GM21515 (cell line): ENCODE results near the gene IYD.

Experiments used
- ATAC-seq: cut with Tn5 transposase; IDR thresholded peaks from one replicate; pipeline ENCODE4 v1.9.1; 2021; ENCODE audit not compliant: unreplicated experiment

Gene IYD

DNA sequence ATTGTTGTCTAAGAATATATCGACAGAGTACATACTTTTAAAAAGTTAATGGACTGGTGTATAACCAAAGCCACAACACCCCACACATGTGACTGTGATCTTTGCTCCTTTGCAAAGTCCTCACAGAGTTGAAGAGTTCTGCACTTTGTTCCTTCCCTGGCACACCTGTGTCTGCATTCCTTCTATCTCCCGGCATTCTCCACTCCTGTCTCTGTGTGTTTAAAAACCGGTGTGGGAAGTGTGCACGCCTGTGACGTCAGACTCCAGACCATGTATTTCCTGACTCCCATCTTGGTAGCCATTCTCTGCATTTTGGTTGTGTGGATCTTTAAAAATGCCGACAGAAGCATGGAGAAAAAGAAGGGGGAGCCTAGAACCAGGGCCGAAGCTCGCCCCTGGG lies at the start of gene IYD:
TSS of gene IYD (plus strand) at position 251 of the 400 bp plus-strand sequence. CDS start at position 271, 20 bp downstream.
- ATAC-seq = no peak

GRCh38 chr6:150319924-150320323 lies 48.9 kb upstream of the IYD start:
- ATAC-seq = no peak

DNA sequence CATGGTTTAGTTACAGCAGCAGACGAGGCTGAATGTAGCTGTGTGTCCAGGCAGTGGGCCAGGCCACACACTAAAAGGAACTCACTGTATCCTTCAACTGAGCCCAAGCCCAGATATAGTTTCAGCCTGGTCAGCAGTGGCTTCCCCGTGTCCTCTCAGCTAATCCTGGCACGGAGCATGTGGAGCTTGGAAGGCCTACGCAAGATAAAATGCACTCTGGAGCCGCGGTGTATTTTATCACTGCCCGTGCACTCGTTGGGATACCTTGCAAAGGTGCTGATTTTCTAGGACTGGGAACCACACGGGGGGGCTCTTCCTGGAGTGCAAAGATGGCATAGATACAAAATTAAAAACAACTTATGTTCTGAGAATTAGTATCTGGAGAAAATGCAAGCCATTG lies 48.4 kb upstream of the IYD start:
- ATAC-seq = no peak

DNA sequence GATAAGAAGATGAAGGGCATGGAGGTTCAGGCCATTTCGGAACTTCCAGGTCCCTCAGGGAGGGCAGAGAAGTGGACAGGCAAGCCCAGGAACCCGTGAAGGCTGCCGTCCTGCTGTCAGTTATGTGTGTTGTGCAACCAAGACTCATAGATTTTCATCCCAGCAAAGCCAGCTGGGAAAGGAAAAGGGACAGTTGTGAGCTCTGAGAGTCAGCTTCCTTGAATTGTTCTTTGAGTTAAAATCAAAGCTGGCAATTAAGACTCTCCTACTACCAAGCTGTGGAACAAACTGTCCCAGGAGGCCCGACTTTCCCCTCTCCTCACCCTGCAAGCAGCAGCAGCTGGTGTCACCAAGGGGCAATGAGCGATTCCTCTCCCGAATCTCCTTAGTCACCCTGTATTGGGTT lies 46.3 kb upstream of the IYD start:
- ATAC-seq = no peak

GRCh38 chr6:150323205-150323604 lies 45.6 kb upstream of the IYD start:
- ATAC-seq = no peak

DNA sequence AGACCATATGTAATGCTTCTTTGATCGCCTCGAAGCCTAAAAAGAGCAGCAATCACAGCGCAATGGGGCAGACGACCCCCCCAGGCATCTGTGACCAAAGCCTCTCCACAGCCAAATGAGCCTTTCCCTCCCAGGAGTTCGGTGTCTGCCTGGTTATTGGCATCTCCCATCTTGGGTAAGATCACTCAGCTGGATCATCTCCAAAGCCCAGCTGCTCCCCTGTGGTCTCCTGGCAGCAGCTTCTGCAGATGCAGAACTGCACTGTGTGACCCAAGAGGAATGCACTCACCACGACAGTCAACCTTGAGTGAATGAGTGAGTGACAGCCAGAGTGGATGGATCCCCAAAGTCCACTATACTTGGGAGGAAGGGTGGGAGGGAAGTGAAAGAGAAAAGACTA lies 44.8 kb upstream of the IYD start:
- no peak for ATAC-seq

GRCh38 chr6:150325066-150325772 lies 43.6 kb upstream of the IYD start:
- ATAC-seq = no peak

DNA sequence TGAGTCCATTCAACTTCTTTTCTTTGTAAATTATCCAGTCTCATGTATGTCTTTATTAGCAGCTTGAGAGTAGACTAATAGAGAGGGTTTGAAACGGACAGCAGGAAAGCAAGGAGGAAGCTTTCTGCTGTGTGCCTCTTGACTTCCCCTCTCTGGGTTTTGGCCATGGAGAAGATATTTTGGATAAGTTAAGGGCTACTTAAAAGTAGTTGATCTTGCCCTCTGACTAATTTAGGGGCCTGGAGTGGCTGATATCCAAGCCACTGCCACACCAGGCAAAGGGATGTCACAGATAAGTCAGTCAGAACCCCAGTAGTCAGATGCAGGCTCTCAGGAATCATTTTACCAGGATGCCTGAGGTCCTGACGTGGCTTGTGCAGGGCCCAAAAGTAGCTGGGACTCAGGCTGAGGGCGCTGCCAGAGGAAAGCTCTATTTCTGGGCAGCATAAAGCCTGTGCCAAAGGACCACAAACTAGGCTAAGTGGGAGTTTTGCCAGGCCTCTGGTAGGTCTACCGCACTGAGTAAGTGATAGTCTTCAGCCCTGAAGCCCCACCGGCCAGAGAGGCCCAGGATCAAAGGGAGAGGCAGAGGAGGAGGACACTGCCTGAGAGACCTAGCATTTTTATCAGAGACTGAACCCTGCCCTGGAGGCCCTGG lies 41.6 kb upstream of the IYD start:
- ATAC-seq = no peak

DNA sequence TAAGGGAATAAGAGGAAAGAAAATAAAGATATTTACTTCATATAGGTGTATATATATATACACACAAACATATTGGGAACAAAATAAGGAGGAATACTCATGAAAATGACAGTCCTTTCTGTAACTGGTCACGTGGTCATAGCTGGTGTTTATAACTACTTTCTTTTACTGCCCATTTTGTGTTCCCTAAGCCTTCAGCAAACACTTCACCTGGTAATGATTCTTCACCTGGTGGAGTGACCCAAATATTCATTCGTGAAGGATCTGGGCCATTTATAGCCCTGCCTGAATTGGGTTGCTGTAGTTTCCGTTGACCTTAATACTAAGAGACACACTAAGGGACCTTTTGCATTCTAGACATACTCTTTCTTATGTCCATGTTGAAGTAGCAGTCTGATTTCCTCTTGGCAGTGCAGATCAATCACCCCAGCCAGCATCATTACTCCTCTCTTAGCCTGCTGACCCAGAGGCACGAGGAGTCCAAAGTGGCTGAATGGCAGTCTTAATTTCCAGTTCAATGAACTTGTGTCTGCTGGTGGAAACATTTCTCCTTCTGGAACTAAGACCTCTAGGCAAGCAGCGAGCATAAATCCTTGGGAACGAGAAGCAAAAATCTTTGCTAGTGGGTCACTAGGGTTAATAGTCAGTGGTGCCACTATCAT lies 39.9 kb upstream of the IYD start:
- ATAC-seq = no peak

- no peak for ATAC-seq
These were observed 37.5 kb upstream of the IYD start for GRCh38 chr6:150331344-150331743.

DNA sequence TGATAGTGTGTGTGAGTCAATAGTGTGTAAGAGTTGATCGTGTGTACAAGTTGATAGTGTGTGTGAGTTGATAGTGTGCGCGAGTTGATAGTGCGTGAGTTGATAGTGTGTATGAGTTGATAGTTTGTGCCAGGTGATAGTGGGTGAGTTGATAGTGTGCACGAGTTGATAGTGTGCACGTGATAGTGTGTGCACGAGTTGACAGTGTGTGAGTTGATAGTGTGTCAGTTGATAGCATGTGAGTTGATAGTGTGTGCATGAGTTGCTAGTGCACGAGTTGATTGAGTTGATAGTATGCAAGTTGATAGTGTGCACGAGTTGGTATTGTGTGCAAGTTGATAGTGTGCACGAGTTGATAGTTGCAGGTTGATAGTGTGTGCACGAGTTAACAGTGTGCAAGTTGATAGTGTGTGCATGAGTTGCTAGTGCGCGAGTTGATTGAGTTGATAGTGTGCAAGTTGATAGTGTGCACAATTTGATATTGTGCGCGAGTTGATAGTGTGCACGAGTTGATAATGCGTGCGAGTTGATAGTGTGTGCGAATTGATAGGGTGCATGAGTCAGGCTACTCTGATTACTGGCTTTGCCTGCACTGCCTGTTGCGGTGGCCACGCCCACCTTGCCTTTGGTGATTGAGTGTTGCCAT lies 35.8 kb upstream of the IYD start:
- ATAC-seq = no peak

- ATAC-seq = no peak
These were observed 35.2 kb upstream of the IYD start for GRCh38 chr6:150333585-150333941.

GRCh38 chr6:150334790-150335783 lies 33.7 kb upstream of the IYD start:
- ATAC-seq = no peak

DNA sequence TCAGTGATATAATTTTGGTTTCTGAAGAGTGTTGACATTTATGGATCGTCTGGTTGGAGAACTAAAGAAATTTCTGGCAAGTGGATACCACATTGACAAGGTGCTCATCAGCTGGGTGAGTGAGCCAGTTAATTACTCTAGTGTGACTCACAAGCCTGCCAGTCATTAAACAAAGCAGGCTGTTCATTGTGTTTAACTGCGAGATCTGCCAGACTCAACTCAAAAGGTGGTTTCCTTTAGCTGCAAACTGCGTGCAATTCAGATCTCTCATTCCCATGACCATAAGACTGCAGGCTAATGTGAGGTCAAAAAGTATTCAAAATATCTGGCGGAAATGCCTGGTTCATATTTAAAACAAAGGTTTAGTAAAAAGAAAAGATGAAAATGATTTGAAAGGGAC lies 32.5 kb upstream of the IYD start:
- ATAC-seq = no peak

DNA sequence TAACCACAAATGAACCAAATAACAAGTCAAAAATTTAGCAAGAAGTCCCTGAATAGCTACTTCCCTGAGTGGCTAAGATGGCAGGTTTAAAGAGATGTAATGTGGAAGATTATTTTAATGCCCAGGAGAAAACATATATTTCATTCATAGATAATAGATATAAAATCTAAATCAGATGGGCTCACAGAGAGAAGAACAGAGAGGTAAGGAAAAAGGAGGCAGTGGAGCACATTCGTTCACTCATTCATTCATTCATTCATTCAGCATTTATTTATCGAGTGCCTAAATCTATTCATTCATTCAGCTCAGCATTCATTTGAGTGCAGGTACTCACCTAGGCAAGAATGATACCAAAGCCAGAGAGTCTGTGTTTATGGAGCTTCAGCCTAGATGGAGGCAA lies 32.1 kb upstream of the IYD start:
- ATAC-seq = no peak

GRCh38 chr6:150342126-150342525 lies 26.7 kb upstream of the IYD start:
- no peak for ATAC-seq

DNA sequence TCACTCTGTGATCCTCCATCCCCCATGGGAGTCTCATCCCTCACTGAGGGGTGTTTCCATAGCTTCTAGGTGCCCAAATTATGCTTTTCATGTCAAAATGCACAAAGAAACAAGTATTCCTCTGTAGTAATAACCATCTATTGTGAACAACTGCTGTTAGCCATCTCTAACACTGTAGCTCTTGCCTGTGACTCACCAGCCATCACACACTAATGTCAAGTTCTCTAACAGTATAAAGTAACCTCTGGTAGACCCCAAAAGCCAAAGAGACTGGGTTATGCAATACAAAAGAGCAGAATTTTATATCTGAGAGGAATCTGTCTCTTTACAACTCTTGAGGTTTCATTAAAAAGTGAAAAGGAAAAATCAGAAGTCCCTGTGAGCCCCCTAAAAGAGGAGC lies 25.4 kb upstream of the IYD start:
- no peak for ATAC-seq

DNA sequence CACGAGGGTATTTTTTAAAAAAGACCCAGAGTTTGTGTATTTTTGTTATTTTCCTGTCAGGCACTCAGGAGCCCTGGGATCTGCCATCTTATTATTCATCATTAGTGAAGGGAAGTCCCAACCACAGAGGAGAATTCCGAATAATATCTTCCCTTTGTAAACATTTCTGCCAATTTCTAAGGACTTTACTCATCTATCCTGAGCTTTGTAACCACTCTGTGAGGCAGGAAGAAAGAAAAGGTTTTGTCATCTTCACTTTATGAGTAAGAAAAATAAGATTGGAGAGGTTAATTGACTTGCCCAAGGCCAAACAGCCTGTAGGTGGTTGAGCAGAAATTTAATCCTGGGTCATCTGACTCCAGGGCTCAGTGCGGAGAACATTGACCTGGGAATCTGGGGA lies 23.0 kb upstream of the IYD start:
- no peak for ATAC-seq

- ATAC-seq = no peak
These were observed 22.5 kb upstream of the IYD start for GRCh38 chr6:150346346-150346745.

DNA sequence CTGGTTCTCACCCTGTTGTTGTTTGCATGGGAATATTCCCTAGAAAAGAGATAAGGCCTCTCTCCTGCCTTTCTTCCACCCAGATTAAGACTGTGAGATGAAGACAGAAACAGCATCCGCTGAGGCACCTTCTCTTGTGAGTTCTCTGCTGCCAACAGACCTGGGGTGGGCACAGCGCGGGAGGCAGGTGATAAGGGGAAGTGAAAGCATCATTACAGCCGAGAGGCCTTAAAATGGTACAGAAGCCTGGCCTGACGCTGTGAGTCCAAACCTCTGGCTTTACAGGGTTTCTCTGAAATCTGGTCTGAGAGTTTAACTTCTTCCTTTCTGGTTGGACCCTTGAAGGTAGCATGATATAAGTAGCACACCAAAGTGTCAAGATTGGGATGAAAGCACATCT lies 21.0 kb upstream of the IYD start:
- ATAC-seq = no peak

DNA sequence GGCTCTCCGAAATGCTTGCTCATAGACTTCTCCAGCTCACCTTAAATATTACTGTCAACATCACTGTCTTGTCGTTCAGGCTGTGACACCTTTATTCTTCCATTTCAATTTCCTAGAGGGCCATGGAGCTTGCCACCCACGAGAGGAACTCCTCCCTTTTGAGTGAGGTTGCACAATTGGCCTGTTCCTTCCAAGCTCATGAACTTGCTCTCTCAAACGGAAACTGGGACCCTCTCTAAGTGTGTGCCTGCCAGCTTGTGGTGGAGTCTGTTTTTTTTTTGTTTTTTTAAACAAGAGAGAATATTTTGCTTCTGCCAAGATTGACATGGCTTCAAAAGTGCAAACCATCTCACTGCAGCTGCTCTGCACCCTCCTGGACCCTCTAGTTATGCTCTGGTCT lies 19.3 kb upstream of the IYD start:
- ATAC-seq = no peak
